Mucosa of rectum (tissue), 2 donors: Measurements from ENCODE around the gene LZTS3.
A peak's percentile ranks its signal among the peaks of the same experiment; 100 is the strongest.

Experiments used
- H3K27ac ChIP-seq, 2 donors: one replicate each; pipeline ENCODE4 v1.7.0; 2013; ENCODE audit warnings: inconsistent platforms in 2 of 2, low read depth in 2 of 2, low read length in 2 of 2
- H3K27me3 ChIP-seq, 2 donors: one replicate each; pipeline ENCODE4 v1.7.0; 2013; ENCODE audit warnings: low read length in 2 of 2; ENCODE audit not compliant: control insufficient read depth in 2 of 2, insufficient read depth in 2 of 2
- H3K36me3 ChIP-seq, 2 donors: one replicate each; pipeline ENCODE4 v1.7.0; 2013; ENCODE audit warnings: low read length in 2 of 2; ENCODE audit not compliant: control insufficient read depth in 2 of 2, insufficient read depth in 2 of 2
- H3K4me1 ChIP-seq, 2 donors: one replicate each; pipeline ENCODE4 v1.7.0; 2013; ENCODE audit warnings: low read length in 2 of 2, mild to moderate bottlenecking in 1 of 2; ENCODE audit not compliant: control insufficient read depth in 2 of 2, insufficient read depth in 2 of 2
- H3K4me3 ChIP-seq, 2 donors: one replicate each; pipeline ENCODE4 v1.7.0; 2013; ENCODE audit warnings: low read length in 2 of 2
- H3K9ac ChIP-seq, 2 donors: one replicate each; pipeline ENCODE4 v1.7.0; 2013; ENCODE audit warnings: low read length in 2 of 2, low read depth in 1 of 2, mild to moderate bottlenecking in 1 of 2
- H3K9me3 ChIP-seq, 2 donors: one replicate each; pipeline ENCODE4 v1.7.0; 2013; ENCODE audit warnings: low read length in 2 of 2; ENCODE audit not compliant: control insufficient read depth in 2 of 2
- donor health status: healthy.
- donor health status: Normal muscosa, but diverticular disease.

LZTS3 gene

DNA sequence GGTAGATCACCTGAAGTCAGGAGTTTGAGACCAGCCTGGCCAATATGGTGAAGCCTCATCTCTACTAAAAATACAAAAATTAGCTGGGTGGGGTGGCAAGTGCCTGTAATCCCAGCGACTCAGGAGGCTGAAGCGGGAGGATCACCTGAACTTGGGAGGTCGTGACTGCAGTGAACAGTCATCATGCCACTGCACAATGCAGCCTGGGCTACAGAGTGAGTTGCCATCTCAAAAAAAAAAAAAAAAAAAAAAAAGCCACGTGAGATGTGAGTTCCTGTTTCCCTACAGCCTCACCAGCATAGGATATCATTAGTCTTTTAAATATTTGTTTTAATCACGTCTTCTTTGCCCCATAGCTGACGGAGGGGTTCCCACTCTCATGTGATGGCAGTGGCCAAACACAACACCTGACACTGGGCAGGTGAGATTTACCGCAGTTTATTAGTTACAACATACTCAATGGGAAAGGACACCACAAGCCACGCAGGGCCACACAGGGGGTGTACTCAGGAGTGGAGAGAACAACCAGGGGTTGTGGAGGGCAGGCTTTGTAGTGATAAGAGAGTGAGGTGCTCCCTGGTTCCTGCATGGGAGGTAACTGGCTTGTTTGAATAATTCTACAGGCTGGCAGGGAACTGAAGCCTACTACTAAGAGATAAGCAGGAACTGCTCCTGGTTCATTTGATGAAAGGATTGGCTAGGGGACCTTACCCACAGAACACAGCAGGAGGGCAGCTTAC lies 4.6 kb upstream of the LZTS3 start:
- Histone ChIP-seq H3K4me1 (peaks cover 4 to 5% of the 10 kb centered on the region in 2 donors), H3K36me3 (no peaks in the 10 kb centered on the region), H3K9ac (no peak overlapping the region), H3K27me3 (peaks cover 9 to 15% of the 10 kb centered on the region in 2 donors), H3K9me3 (no peaks in the 10 kb centered on the region), H3K4me3 (no peak overlapping the region), H3K27ac (no peak overlapping the region)

DNA sequence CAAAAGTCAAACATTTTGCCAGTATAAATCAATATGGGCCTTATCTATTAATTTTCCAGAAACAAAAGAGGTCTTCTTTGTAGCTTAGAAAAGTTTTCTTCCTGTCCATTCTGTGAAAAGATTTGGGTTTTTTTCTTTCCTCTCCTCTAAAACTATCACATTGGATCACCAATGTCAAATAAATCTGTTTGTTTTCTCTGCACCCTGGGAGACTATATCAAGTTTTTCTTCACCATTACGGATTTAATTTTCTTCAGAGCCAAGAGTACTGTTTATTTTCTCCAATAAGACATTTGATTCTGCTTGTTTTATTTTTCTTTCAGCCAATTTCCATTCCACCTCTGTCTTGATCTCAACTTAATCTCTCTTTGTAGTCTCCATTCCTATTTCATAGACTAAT lies 1.9 kb upstream of the LZTS3 start:
- no peaks in the 10 kb centered on the region for H3K36me3 ChIP-seq
- H3K4me1 ChIP-seq = peaks cover 4 to 5% of the 10 kb centered on the region in 2 donors
- H3K4me3 ChIP-seq = no peak overlapping the region
- H3K9me3 ChIP-seq = no peaks in the 10 kb centered on the region
- peaks cover 9 to 15% of the 10 kb centered on the region in 2 donors for H3K27me3 ChIP-seq
- H3K27ac ChIP-seq = no peak overlapping the region
- H3K9ac ChIP-seq = no peak overlapping the region

DNA sequence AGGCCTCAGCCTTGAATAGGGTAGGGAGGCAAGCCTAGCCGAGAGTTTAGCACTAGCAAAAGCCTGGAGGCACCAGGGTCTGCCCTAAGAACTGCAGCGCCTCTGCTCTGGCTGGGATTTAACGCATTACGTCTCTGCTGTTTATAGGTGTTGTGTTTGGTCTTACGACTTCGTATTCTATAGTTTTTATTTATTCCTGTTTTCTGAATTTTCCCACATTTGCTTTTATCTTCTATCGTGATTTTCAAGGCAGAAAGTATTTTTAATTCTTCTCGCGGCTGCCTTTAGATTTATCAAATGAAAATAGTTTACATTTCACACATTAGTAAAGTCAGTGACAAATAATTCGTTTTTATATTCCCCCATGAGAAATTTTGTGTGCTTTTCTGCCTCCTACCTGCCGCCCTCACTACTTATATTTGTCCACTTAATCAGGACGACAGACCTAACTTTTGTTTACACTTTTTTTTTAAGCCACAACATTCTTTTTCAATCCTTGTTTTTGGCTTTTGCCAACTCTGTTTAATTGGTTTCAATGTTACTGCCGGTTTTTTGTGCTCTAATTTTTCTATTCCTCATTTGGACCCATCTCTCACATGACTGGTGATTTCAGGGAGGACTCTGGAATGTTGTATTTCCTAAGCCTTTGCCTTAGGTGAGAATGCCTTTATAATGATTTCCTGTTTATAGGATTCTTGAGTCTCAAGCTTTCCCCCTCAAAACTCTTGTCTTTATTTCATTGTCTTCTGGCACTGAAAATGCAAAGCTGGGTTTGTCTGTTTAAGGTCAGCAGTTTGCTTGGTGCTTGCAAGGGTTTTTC lies 1.3 kb upstream of the LZTS3 start:
- Histone ChIP-seq H3K27me3 (peaks cover 9 to 15% of the 10 kb centered on the region in 2 donors), H3K27ac (peak overlapping the region in 1 of 2 donors; percentile 1), H3K9ac (peak overlapping the region; percentile 63), H3K4me3 (peak overlapping the region; percentile 68 to 79), H3K4me1 (peaks cover 4 to 5% of the 10 kb centered on the region in 2 donors), H3K36me3 (no peaks in the 10 kb centered on the region), H3K9me3 (no peaks in the 10 kb centered on the region)

DNA sequence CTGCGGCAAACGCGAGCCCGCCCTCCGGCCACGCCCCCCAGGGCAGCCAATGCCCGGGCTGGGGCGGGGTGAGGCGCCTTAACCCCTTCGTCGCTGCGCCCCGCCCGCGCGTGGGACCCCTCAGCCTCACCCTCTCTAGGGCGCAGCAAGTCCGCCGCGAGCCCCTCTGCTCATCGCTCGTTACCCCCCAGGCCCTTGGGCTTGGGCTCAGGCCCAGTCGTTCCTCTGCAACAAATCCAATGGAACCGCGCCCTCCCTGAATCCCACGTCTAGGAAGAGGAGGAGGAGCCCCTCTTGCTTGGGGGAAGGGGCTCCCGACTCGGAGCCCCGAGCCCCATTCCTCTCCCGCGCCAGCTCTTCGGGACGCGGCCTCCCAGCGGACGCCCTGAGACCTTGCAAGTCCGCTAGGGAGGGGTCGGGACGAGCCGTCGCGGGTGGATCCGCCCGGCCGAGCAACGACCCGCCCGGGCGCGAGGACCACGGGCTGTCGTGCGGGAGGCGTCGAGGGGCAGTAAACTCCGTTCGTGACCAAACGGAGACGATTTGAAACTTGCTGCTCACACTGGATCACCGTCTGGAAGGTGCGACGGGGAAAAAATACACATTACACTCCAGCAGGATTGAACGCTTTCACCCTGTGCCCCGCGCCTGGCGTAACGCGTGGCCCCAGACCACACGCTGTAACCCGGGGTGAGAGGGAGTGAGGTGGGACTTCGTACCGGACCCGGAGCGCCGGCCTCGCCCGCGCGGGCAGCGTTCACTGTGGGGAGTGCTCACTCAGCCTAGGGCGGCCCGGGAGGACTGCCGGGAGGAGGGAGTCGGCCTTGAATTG lies 477 bp upstream of the LZTS3 start:
- H3K4me1 ChIP-seq = peaks cover 4 to 5% of the 10 kb centered on the region in 2 donors
- H3K36me3 ChIP-seq = no peaks in the 10 kb centered on the region
- peak overlapping the region; percentile 63 for H3K9ac ChIP-seq
- H3K9me3 ChIP-seq = no peaks in the 10 kb centered on the region
- H3K4me3 ChIP-seq = peak overlapping the region; percentile 68 to 79
- peak overlapping the region in 1 of 2 donors; percentile 1 for H3K27ac ChIP-seq
- peaks cover 9 to 15% of the 10 kb centered on the region in 2 donors for H3K27me3 ChIP-seq

DNA sequence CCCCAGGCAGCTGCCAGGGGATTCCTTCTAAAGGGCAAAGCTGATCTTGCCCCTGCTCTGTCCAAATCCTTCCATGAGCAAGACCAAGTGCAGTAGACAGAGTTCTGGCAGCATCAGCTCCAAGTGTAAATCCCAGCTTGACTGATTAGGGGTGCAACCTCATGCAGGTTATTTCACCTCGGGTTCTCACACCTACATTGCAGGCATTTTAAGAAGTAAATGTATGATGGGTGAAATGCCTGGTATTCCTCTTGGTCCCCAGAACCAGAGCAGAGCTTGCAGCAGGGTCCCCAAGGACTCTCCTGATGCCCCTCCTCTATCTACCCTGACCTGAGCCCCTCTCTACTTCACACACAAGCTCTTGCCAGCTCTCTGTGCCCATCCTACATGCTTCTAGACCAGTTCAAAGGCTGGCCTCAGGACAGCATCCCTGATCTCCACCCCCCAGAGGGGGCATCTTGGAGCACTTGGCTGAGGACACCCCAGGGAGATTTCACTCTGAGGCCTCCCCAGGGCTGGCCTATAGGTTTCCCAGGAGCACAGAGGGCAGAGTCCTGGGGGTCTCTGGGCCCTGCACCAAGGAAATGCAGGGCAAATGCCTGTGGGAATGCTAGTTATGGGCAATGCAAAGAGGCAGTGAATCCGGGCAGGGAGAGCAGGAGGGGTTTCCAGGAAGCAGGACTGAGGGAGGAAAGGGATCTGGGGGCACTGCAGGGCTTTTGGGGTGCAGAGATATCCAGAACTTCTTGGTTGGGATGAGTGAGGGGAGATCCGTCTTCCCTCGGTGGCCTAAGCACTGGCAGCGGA lies 1.0 kb downstream of the LZTS3 start:
- Histone ChIP-seq H3K9me3 (no peaks in the 10 kb centered on the region), H3K36me3 (no peaks in the 10 kb centered on the region), H3K4me1 (peaks cover 9 to 15% of the 10 kb centered on the region in 2 donors), H3K27me3 (peaks cover 9 to 15% of the 10 kb centered on the region in 2 donors), H3K4me3 (peak overlapping the region in 1 of 2 donors; percentile 79), H3K27ac (no peak overlapping the region), H3K9ac (no peak overlapping the region)

DNA sequence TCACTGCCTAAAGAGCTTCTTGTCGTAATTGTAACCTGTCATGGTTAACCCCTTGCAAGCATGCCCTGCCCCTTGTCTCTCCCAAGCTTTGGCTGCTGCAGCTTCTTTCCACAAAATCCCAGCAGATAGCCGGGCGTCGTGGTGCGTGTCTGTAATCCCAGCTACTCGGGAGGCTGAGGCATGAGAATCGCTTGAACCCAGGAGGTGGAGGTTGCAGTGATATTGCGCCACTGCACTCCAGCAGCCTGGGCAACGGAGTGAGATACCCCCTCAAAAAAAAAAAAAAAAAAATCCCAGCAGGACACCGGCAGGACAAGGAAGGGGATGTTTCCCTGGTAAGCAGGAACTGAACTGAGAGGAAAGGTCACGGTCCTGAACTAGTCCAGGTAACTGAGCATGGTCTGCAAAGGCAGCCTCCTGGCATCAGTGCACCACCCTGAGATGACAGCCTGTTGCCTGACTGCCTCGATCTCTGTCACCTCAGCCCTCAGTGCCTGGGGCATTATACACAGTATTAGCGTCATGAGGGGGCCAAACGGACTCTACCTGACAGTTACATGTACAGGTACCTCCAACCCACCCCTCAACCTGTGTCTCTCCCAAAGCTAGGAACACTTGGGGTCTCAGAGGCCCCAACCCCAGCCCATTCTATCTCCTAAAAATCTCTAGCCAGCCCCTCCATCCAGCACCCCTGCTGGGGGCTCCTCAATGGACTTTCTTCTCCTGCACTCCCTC lies 1.8 kb downstream of the LZTS3 start:
- no peak overlapping the region for H3K4me3 ChIP-seq
- H3K36me3 ChIP-seq = no peaks in the 10 kb centered on the region
- no peaks in the 10 kb centered on the region for H3K9me3 ChIP-seq
- H3K27ac ChIP-seq = no peak overlapping the region
- H3K9ac ChIP-seq = no peak overlapping the region
- H3K4me1 ChIP-seq = peaks cover 9 to 15% of the 10 kb centered on the region in 2 donors
- peaks cover 9 to 15% of the 10 kb centered on the region in 2 donors for H3K27me3 ChIP-seq

DNA sequence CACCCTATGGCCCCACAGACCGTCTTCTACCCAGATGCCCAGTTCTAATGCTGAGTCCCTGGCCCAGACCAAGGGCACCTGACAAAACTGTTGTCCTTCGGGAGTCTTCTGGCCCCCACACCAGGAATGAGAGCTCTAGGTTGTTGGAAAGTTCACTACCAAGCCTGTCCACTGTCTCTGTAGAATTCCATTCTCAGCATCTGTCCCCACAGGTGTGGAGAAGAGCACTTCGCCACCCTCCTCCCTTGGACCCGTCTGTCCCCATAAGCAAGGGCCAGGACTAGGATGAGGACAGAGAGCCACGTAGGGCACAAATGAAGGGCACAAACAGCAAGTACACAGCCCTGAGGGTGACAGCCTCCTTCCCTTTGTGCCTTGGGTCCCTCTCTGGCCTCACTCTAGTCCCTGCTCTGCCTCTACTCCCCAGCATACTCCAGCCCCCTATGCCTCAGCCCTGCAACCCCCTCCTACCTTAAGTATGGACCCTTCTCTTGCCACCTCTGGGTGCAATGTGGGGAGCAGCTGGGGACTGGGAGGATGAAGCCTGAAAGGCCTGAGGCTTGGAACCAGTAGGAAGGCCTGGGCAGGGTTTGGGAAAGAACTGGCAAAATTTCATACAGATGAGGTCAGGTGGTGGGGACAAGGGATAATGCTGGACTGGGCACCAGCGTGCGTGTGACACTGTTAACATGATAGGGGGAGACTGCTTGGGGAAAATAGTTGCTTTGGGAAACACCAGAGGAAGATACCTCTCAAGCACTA lies 4.3 kb downstream of the LZTS3 start:
- no peak overlapping the region for H3K9ac ChIP-seq

DNA sequence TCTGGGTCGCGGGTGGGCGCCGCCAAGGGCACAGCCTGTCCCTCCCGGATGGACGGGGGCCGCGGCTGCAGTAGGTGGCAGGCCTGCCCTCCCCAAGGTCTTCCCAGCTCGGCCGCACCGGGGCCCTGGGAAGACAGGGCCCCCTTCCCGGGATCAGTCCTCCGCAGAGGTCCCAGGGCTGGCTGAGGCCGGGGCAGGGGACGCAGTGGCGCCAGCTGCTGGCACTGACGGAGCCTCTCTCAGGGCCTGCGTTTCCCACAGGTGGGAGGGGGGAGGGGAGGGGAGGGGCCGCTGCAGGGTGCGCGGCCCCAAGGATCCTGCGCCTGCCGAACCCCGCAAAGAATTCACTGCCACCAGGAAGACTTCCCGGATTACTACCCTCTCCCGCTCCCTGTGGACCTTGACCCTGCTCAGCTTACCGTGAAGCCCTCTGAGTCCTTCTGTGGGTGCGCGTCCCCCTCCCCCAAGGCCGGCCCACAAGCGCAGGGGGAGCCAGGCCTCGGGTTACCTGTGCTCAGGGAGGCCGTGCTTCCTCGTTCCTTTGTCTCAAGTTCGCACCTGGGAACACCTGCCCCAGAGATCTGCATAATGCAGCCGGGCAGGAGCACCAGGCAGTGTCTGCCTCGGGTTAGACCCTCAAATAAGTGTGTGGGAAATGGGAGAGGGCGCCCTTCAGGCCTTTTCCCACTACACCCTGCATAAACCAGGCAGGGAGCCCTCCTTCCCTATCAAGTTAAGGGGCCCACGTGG lies 5.1 kb downstream of the LZTS3 start:
- H3K9ac ChIP-seq = peak overlapping the region in 1 of 2 donors; percentile 57
- no peaks in the 10 kb centered on the region for H3K36me3 ChIP-seq
- H3K4me1 ChIP-seq = peaks cover 5 to 11% of the 10 kb centered on the region in 2 donors
- H3K9me3 ChIP-seq = no peaks in the 10 kb centered on the region
- peak overlapping the region in 1 of 2 donors; percentile 41 for H3K4me3 ChIP-seq
- no peak overlapping the region for H3K27ac ChIP-seq
- H3K27me3 ChIP-seq = no peaks in the 10 kb centered on the region

More for the DNA sequence above, 4.3 kb downstream of the LZTS3 start:
- no peak overlapping the region for H3K27ac ChIP-seq
- peaks cover 0 to 4% of the 10 kb centered on the region in 2 donors for H3K27me3 ChIP-seq
- peaks cover 6 to 11% of the 10 kb centered on the region in 2 donors for H3K4me1 ChIP-seq
- no peaks in the 10 kb centered on the region for H3K36me3 ChIP-seq
- no peak overlapping the region for H3K4me3 ChIP-seq
- H3K9me3 ChIP-seq = no peaks in the 10 kb centered on the region
